HG03457 (cell line): ENCODE data around the gene AKR1D1.
A peak's percentile ranks its signal among the peaks of the same experiment; 100 is the strongest.
"Not testable (repeated sequence)": the region's sequence is repeated elsewhere in the genome, so short reads cannot be mapped to it uniquely, and the experiment has no call there.

Experiments
- ATAC-seq: cut with Tn5 transposase; IDR thresholded peaks from one replicate; pipeline ENCODE4 v1.9.1; 2021; ENCODE audit warnings: moderate number of reproducible peaks; ENCODE audit not compliant: unreplicated experiment

The AKR1D1 gene

GRCh38 chr7:138076196-138076595 lies at the start of gene AKR1D1:
TSS of gene AKR1D1 (plus strand) at chr7:138076459. CDS start at chr7:138076519, 60 bp downstream.
- no peak for ATAC-seq

- ATAC-seq = no peak
These were observed 49.2 kb upstream of the AKR1D1 start for GRCh38 chr7:138027100-138027499.

GRCh38 chr7:138029126-138029525 lies 47.1 kb upstream of the AKR1D1 start:
- ATAC-seq = no peak

- no peak for ATAC-seq
These were observed 46.3 kb upstream of the AKR1D1 start for GRCh38 chr7:138029941-138030340.

GRCh38 chr7:138030679-138031351 lies 45.4 kb upstream of the AKR1D1 start:
- ATAC-seq = no peak

GRCh38 chr7:138032186-138032585 lies 44.1 kb upstream of the AKR1D1 start:
- ATAC-seq = no peak

- ATAC-seq = no peak
These were observed 43.5 kb upstream of the AKR1D1 start for GRCh38 chr7:138032770-138033169.

- no peak for ATAC-seq
These were observed 43.0 kb upstream of the AKR1D1 start for GRCh38 chr7:138033241-138033640.

- no peak for ATAC-seq
These were observed 40.1 kb upstream of the AKR1D1 start for GRCh38 chr7:138036135-138036534.

GRCh38 chr7:138040063-138040462 lies 36.2 kb upstream of the AKR1D1 start:
- not testable (repeated sequence) for ATAC-seq

GRCh38 chr7:138044897-138045296 lies 31.4 kb upstream of the AKR1D1 start:
- ATAC-seq = no peak

GRCh38 chr7:138047907-138048306 lies 28.4 kb upstream of the AKR1D1 start:
- no peak for ATAC-seq

- no peak for ATAC-seq
These were observed 26.6 kb upstream of the AKR1D1 start for GRCh38 chr7:138049505-138050116.

- ATAC-seq = not testable (repeated sequence)
These were observed 24.5 kb upstream of the AKR1D1 start for GRCh38 chr7:138051712-138052247.

GRCh38 chr7:138052696-138053095 lies 23.6 kb upstream of the AKR1D1 start:
- no peak for ATAC-seq

- ATAC-seq = not testable (repeated sequence)
These were observed 20.6 kb upstream of the AKR1D1 start for GRCh38 chr7:138055698-138056097.

GRCh38 chr7:138063400-138063799 lies 12.9 kb upstream of the AKR1D1 start:
- no peak for ATAC-seq

- ATAC-seq = no peak
These were observed 11.4 kb upstream of the AKR1D1 start for GRCh38 chr7:138064856-138065357.

- no peak for ATAC-seq
These were observed 10.4 kb upstream of the AKR1D1 start for GRCh38 chr7:138065827-138066226.

- ATAC-seq = peak; percentile 82
These were observed 9.3 kb upstream of the AKR1D1 start for GRCh38 chr7:138066954-138067394.

- no peak for ATAC-seq
These were observed 8.5 kb upstream of the AKR1D1 start for GRCh38 chr7:138067774-138068173.

- no peak for ATAC-seq
These were observed 5.4 kb upstream of the AKR1D1 start for GRCh38 chr7:138070908-138071307.
